OCI-LY1 (cell line): ENCODE data around the gene ANGPTL8.

Experiments used
- CTCF ChIP-seq: fragments of 200-600 bp; sonication (generic), shearing (Covaris generic); IDR thresholded peaks from 2 replicates; pipeline ENCODE4 v1.5.1; 2017; ENCODE audit warnings: mild to moderate bottlenecking, antibody characterized with exemption, low read length, moderate library complexity, mixed read lengths
- EZH2 ChIP-seq: fragments of 200-600 bp; sonication (generic), shearing (Covaris generic); IDR thresholded peaks from 2 replicates; pipeline ENCODE4 v1.8.0; 2017; ENCODE audit warnings: borderline replicate concordance, mixed run types, mild to moderate bottlenecking, antibody characterized with exemption, low read length, moderate library complexity, mixed read lengths

GRCh38 chr19:11248852-11249251 lies 9.4 kb downstream of the ANGPTL8 start:
- TF ChIP-seq CTCF: no peak
- no peak for TF ChIP-seq EZH2
